Coronary artery (tissue), 2 donors: Measurements from ENCODE around the gene ST8SIA2.

Experiments
- DNase-seq: peaks from one replicate; pipeline ENCODE4 v3.0.0-alpha.2; 2017; ENCODE audit warnings: low spot score
- H3K27ac ChIP-seq, 2 donors: fragments of 200-600 bp; sonication (generic); one replicate each; pipeline ENCODE4 v1.5.1; 2016 to 2019
- H3K4me3 ChIP-seq: fragments of 200-600 bp; sonication (generic); 2 replicates; pipeline ENCODE4 v1.5.1; 2016; ENCODE audit warnings: mild to moderate bottlenecking, moderate library complexity
- TF ChIP-seq, protein P1 (sequence below): fragments of 200-600 bp; sonication (generic); IDR thresholded peaks from one replicate; pipeline ENCODE4 v1.5.1; 2019; ENCODE audit warnings: antibody characterized with exemption

The ST8SIA2 gene

DNA sequence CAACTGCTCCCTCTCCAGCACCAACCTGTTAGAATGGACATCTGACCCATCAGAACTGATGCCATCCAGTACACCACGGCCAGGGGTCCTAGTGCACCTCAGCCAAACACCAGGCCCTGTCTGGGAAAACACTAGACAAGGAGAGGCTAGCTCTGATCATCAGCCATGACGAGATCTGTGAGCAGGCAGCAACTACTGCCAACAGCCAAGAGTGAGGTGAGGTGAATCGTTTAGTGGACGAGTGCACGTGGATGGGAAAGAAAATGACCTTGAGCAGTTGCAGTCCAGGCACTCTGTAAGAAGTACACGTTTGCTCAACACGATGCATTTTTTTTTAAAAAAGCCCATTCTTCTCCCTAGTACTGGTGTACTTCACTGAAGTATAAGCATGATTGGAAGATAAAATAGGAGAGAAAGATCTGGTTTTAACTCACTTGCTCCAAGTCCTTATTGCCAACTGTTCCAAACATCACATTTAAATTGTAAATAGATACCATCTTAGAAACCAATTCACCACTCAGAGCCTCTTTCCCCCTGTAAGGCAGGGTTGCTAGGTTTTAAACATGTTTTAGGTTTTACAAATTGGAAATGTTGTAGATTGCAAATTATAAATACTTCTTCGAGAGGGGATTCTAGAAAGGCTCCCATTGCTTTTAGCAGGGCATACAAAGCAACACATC is 5.7 kb downstream of the ST8SIA2 start:
- Histone ChIP-seq H3K27ac (no peak overlapping the region), H3K4me3 (no peak overlapping the region)
- TF ChIP-seq, protein P1, sequence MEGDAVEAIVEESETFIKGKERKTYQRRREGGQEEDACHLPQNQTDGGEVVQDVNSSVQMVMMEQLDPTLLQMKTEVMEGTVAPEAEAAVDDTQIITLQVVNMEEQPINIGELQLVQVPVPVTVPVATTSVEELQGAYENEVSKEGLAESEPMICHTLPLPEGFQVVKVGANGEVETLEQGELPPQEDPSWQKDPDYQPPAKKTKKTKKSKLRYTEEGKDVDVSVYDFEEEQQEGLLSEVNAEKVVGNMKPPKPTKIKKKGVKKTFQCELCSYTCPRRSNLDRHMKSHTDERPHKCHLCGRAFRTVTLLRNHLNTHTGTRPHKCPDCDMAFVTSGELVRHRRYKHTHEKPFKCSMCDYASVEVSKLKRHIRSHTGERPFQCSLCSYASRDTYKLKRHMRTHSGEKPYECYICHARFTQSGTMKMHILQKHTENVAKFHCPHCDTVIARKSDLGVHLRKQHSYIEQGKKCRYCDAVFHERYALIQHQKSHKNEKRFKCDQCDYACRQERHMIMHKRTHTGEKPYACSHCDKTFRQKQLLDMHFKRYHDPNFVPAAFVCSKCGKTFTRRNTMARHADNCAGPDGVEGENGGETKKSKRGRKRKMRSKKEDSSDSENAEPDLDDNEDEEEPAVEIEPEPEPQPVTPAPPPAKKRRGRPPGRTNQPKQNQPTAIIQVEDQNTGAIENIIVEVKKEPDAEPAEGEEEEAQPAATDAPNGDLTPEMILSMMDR: no peak
- no peak for DNase-seq

DNA sequence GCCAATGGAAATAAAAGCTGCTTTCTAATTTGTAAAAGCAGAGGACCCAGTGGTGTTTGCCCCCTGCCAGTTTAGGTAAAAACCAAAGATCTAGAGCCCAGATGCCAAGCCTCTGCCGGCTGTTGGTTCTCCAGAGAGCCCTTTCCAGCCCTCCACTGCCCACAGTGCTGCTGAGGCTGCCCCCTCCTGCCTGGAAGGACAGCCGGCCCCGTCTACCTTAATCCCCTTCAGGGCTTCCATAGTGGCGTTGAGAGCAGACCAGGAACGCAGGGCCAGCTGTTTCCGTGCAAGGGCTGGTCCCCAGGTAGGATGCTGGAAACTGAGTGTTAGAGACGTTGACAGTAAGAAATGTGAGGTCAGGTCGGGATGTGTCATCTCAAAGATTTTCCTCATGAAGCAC is 6.9 kb downstream of the ST8SIA2 start:
- no peak for DNase-seq
- Histone ChIP-seq H3K27ac (no peak overlapping the region), H3K4me3 (no peak overlapping the region)
- TF ChIP-seq, protein P1: no peak

DNA sequence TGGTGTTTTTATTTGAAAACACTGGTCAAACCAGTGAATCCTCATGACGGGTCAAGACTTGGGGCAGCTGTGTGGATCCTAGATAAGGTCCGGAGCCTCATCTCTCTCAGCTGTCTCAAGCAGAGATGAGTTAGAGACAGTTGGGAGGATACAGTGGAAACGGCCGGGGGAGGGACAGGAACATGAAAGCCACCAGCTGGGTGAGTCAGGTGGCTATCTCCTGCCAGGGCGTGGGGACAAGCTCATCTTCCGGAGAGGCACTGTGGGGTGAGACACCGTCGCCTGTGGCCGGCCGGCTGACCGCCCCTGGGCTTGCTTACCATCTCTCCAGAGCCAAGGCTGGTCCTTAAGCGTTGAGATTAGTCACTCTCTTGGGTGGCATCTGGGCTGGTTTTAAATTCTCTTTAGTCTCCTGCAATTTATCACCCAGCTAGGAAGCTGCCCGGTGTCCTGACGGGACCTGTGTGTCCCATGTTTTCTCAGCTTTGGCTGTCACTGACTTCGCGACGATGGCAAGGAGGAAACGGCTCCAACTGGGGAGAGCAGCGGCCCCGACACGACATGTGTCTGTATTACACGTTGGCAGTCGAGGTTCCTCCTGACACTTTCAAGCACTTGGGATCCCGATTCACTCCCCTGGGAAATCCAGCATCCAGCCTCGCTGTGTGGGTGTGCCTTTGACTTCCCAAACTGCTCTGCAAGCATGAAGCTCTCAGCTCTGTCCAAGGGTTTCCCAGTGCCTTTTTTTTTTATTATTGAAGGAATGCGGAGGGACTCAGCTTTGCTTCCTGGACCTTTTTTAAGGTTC is 7.5 kb downstream of the ST8SIA2 start:
- H3K27ac ChIP-seq: no peak overlapping the region
- DNase-seq: no peak
- H3K4me3 ChIP-seq: no peak overlapping the region
- TF ChIP-seq, protein P1: no peak

DNA sequence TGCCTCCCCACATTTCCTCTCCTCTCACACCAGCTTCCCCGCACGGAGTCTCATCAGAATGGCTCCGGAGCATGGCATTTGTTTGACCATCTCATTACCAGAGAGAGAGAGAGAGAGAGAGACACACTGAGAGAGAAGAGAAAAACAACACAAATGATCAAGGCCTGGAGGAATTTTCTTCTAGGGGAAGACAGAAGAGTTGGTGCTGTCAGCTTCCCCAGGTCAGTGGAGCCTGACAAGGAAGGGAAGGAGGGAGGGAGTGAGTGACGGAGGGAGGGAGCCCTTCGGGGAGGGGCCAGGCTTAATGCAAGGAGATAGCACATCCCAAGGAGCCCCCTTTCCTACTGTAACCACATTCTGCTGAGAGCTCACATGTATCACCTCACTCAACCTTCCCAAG is 9.1 kb downstream of the ST8SIA2 start:
- no peak overlapping the region for H3K4me3 ChIP-seq
- DNase-seq: no peak
- TF ChIP-seq, protein P1: no peak
- H3K27ac ChIP-seq: no peak overlapping the region

DNA sequence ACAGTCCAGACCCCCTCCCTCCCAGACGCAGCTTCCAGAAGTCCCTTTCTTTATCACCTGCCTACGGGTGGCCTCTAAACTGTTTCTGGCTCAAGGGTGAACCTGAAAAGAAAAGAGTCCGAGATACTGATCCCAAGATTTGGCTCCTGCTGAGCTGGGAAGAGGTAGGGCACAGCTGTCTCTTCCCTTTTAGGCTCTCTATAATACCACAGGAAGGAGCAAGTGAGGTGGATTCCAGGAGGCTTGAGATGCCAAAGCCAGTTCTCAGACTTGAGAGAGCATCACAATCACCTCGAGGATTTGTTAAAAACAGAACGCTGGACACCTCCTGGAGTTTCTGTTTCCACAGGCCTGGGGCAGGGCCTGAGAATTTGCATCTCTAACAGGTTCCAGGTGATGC is 12.3 kb downstream of the ST8SIA2 start:
- Histone ChIP-seq H3K4me3 (no peak overlapping the region), H3K27ac (no peak overlapping the region)
- TF ChIP-seq, protein P1: no peak
- no peak for DNase-seq

DNA sequence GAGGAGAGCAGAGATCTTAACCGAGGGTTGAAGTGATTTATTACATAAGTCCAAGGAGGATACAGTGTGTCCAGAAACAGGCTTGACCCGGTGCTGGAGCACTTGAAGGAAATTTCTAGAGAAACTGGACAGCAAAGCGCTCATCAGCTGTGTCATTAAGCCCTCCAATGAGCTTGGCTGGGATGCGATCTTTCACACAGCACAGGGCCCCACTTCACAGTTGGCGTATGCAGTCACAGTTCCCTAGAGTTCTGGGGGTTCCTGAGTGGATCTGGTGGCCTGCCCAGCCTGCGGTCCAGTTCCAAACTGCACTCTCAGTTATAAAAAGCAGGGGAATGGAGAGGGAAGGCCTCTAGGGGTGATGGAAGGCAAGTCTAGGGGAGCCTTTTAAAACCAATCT is 13.6 kb downstream of the ST8SIA2 start:
- Histone ChIP-seq H3K27ac (no peak overlapping the region), H3K4me3 (no peak overlapping the region)
- no peak for DNase-seq
- TF ChIP-seq, protein P1: no peak

DNA sequence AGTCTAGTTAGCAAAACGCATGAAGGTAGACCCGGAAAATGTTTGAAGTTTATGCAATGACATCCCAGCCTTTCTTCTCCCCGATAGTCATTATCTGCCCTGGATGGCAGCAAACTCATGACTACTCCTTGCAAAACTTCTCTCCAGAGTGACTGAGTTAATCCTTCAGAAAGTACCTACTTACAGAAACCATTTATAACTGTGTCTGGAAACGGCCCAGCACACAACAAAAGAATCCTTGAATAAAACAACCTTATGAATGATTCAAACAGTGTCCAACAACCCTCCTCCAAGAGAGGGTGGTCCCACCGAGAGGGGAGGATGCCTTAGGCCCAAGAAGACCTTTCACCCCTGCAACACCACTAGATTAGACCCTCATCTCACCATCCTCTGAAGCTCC is 14.2 kb downstream of the ST8SIA2 start:
- TF ChIP-seq, protein P1: no peak
- H3K27ac ChIP-seq: no peak overlapping the region
- DNase-seq: no peak
- H3K4me3 ChIP-seq: no peak overlapping the region
